Left ventricle myocardium superior (tissue), 1 donor: ENCODE measurements around the gene GOLT1A. TPM values are rescaled to one million over a fixed set of nuclear protein-coding genes. Genes with fewer than 3 reads are reported as not detected.
A peak's percentile ranks its signal among the peaks of the same experiment; 100 is the strongest.

Experiments
- ATAC-seq: fragments of 200-7000 bp; cut with Tn5 transposase; one replicate; pipeline ENCODE4 v1.9.1; 2020; ENCODE audit warnings: mild to moderate bottlenecking, moderate library complexity
- DNase-seq: peaks from one replicate; pipeline ENCODE4 v3.0.0-alpha.2; 2020
- intact Hi-C: fragments of 100-400 bp; cut with micrococcal nuclease; formaldehyde crosslinking; loops from one replicate; pipeline ENCODE4 v1.11.0; 2022
- total RNA-seq: library from RNA; stranded (reverse); fragmentation: NEBNext Ultra II Directional; extraction: Animal tissue kit (Norgen Biotek cat#: 25700); gene quantifications from one replicate; pipeline ENCODE4 v1.2.1, GENCODE V29; 2021
- donor health status: DM: no; HTN: yes; CAD: no; lungs with severe emphysema.

GOLT1A gene
- total RNA-seq, 1 donor from 2014 or later, result not detected

DNA sequence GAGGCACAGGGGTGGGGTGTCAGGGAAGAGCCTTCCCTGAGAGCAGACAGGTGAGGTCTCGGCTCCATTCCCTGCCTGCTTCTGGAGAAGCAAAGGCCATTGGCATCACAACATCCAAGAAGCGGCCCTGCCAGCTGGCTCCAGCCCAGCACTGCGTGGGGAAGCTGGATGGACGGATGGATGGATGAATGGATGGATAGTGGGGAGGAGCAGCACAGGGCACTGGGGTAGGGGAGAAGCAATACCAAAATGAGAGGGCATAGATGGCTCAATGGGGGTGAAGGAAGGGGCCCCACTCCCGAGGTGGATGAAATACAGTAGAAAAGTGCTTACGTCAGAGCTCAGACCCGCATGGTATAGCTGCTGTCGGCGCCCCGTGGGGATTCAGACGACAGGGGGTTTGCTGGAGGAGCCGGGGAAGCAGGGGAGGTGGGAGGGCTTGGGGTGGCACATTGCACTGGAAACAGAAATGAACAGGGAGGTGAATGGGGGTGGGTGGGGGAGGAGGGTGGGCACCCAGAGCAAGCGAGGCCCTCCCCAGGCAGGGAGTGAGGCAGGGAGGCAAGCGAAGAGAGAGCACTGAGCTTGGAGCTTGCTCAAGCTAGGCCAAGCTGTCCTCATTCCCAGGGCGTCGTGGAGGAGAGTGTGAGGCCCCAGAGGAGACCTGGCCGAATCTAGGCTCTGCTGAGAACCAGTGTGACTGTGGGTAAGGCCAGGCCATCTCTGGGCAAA lies 9.5 kb upstream of the GOLT1A start:
- ATAC-seq (no peak), DNase-seq (no peak)
- intact Hi-C loops, result no loop called here

DNA sequence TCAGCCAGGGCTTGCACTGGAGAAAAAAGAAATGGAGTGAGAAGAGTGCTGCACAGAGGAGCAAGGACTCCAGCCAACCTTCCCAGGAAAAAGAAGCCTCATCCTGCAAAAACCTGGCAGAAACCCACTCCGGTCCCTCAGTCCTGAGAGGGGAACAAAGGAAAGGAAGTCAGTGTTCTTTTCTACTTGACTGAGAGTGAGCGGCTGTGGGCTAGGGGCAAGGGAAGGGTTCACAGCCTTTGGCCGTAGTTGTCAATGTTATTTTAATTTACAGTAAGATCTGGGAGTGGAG lies 8.9 kb upstream of the GOLT1A start:
- no peak for ATAC-seq
- intact Hi-C loops, result no loop called here

DNA sequence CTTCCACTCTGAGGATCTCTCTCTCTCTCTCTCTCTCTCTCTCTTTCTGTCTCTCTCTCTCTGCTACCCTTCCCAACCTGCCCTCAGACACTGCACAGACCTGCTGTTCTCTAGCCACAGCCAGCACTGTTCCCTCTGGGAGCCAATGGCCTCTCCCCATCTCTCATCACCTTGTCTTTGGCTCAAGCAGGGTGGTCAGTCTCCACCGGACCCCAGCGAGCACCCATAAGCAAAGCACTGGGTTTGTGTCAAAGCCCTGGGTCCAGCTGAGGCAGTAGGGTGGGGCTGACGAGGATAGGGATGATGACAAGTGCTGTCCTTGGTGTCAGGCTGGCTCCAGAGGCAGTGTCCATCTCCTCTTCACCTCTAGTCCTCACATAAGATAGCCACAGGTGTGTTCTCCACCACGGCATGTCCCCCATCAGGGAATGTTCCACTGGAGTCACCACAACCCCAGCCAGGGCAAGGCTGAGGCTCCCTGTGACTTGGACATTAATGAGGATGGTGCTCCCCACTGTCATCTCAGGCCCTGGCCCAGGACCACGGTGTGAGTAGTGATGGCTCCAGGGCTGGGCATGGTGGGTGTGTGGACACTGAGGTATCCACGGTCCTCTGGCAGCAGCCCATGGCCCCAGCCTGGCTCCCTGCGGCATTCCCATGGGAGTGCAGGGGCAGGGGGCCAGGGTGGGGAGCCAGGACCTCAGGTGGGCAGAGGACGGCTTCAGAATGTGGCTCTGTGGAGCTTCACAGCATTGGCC lies 8.4 kb upstream of the GOLT1A start:
- ATAC-seq, result no peak
- no peak for DNase-seq
- intact Hi-C loops, result no loop called here

More for the DNA sequence above, 8.9 kb upstream of the GOLT1A start:
- no peak for DNase-seq

DNA sequence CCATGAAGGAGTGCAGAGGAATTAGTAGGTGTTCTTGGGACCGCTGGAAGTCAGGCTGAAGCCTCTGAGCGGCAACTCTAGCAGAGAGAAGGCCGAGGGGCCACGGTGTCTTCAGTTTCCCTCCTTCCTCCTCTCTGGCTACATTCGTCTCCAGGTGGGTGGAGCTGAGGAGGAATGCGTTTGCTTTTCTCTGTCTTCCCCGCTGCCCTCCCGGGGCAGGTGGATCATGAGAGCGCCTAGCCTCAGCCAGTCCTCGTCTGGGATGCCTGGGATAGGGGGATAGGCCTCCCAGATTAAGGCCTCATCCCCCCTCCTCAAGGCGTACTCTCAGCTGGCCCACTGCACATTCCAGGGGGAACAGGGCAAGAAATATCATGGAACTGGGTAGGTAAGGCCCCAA lies 7.5 kb upstream of the GOLT1A start:
- intact Hi-C loops, result no loop called here
- DNase-seq (no peak), ATAC-seq (no peak)

DNA sequence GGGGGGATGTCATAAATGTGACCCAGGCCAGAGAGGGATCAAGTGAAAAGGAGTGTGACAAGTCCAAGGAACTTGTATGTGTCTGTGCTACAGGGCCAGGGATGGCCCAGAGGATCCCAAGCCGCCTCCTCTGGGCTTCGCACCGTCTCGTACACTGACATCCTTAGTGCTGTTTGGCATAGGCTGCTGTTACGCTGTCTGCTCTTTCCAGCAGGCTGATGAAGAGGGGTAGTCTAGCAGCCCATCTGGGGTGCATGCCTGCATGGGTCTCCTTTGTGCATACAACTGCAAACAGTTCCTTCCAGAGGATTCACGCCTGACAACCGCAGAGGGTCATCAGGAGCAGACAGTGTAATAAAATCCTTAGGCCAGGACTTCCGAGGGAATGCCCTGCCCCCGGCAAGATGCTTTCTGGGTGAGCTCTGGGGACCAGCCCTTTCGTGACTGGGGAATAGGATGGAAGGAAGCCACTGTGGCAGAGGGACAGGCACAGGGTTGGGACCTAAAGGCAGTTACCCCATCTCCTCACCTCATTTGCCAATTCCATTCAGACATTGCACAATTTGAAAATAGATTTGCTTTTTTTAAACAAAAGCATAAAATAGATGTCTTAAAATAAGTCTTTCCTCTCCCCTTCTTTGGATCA lies 6.3 kb upstream of the GOLT1A start:
- DNase-seq, result no peak
- intact Hi-C loops, result no loop called here
- no peak for ATAC-seq

DNA sequence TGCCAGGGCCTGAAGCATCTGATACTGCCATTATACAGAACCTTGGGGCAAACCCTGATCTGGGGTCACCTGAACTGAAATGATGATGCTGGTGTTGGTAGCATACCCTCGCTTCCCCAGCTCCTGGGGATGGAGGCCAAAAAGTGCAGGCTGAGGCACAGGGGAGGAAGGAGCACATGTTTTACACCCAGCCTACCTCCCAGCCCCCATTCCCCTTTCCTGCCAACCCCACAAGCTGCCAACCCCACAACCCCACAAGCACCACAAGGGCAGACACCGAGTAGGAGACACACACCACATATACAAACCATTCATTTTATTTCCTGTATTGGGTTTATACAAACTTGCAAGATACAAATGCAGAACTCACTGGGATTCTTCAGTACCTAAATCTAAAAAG lies 4.8 kb upstream of the GOLT1A start:
- intact Hi-C loops, result no loop called here
- no peak for ATAC-seq

DNA sequence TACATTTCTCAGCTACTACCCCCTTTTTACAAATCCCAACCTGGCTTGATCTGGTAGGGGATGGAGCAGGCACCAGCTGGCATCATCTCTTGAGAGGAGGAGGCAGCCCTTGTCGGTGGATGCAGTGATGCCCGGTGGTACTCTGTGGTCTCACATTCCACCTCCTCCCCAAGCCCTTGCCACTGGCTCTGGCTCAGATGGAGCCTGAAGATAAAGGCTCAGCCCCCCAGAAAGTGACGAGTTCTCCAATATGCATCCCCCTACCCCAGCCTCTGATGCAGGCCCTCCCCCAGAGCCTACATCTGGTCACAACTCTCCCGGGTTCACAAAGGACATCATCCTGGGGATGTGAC lies 3.8 kb upstream of the GOLT1A start:
- ATAC-seq (no peak), DNase-seq (no peak)
- intact Hi-C loops, result no loop called here

More for the DNA sequence above, 4.8 kb upstream of the GOLT1A start:
- no peak for DNase-seq

DNA sequence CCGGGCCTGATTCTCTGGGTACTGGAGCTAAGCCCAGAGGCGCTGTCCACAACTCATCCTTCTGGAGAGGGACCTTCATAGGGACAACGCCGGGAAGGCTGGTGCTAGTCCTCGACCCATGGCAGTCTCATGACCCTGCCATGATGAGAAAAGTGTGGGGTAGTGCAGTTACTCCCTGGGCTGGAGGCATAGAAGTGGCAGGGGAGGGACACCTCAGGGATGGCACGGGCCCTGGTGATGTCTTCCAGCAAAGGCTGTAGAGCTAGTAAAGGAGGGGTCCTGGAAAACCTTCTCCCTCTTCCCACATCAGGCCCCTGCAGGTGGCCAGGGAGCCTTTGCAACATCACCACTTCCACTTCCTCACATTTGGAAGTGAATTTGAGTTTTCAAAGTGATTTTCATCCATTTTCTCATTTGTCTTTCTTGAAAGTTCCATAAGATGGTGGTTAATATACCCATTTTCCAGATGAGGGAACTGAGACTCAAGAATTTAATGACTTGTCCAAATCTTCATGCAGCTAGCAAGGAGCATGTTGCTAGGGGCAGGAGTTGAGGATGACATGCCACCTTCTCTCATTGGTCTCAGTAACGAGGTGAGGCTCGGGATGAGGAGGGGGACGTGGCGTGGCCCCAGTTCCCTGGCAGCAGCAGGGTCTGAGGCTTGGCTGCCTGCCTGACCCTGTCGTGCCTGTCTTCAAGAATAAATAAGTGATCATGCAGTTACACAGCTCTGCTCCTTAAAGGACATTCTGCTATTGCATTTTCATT lies 3.3 kb upstream of the GOLT1A start:
- DNase-seq (no peak), ATAC-seq (no peak)
- intact Hi-C loops, result no loop called here

DNA sequence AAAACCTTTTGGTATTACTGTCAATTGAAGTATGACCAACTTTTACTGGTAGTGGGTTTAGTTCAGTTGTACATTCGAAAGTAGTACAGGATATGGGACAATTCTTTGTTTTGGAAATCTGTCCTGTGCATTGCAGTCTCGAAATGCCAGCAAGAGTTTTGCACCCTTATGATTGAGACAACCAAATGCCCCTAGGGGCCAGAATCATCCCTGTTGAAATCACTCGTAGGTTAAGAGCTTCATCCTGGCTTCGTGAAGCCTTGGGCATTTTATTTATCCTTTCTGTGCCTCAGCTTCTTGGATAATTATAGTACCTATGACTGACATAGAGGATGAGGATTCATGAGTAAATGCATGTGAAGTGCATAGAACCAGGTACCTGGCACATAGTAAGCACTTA lies 2.4 kb upstream of the GOLT1A start:
- intact Hi-C loops, result no loop called here
- DNase-seq (no peak), ATAC-seq (no peak)

DNA sequence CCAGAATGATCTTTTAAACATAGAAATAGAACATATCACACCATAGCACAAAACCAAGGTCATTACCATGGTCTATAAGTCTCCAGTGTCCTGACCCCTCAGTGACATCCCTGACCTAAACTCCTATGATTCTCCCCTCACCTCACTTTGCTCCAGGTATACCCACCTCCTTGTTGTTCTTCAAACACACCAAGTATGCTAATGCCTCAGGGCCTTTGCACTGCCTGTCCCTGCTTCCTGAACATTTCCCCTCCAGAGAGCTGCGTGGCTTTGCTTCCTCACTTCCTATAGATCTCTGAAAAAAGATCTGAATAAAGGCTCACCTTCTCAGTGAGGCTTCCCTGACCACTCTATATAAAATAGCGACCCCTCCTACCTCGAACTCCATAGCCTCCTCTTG lies 1.1 kb downstream of the GOLT1A start:
- intact Hi-C loops, result loop anchor here (5.0 kb wide), 1 partner anchor 150 kb away; no protein-coding TSS in a partner anchor
- DNase-seq (no peak), ATAC-seq (no peak)

DNA sequence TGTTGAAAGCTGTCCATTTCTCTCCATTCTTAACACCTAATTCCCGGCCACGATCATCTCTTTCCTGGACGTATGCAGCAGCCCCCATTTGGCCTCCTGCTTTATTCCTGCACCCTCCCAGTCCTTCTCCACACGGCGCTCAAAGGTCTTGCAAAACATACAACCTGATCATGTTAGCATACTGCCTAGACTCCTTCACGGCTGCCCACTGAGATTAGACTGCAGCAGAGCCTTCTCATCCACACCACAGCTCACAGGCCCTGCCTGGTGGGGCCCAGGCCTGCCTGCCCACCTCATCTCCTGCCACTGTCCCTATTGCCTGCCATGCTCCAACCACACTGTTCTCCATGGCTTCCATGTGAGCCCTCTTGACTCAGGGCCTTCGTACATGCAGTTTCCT lies 2.7 kb downstream of the GOLT1A start:
- DNase-seq (no peak), ATAC-seq (no peak)
- intact Hi-C loops, result loop anchor here (5.0 kb wide), 1 partner anchor 151 kb away; no protein-coding TSS in a partner anchor

DNA sequence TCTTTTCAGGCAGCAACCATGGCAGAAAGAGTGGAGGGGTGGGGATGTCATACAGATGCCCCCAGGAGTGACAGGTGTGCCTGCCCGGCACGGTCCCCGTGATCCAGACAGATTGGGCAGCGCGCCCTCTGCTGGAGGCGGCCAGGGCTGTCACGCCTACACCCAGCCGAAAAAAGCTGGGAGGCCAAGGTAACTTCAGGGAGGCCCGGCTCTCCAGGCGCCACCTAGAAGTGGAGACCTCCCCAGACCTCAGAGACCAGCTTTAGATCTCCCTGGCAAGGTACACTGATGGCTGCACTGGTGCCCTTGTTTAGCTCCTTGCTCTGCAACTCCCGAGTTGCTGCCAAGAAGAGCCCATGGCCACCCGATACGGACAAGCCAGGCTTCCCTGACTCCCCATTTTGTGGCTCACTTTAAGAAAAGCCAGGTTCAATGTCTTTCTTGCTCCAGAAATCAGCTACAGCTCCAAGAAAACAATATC lies 6.6 kb downstream of the GOLT1A start:
- intact Hi-C loops, result no loop called here
- peak; percentile 92 for ATAC-seq
- DNase-seq, result peak; percentile 83

DNA sequence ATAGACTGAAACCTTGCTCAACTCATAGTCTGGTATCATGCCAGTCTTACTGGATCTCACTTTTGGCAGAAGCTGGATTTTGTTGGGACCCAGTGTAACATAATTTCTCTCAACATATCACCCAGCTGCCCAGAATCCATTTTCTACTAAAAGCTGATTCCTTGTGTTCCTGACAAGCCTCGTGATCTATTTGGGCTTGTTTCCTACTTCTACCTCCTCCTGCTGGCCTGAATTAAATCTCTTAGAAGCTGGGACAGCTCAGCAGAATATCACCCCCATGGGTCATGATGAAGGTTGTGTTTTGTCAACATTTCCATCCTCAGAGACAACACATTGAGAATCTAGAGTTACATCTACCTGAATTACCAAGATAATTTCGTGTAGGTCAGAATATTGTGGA lies 7.7 kb downstream of the GOLT1A start:
- no peak for ATAC-seq
- DNase-seq, result no peak
- intact Hi-C loops, result no loop called here

DNA sequence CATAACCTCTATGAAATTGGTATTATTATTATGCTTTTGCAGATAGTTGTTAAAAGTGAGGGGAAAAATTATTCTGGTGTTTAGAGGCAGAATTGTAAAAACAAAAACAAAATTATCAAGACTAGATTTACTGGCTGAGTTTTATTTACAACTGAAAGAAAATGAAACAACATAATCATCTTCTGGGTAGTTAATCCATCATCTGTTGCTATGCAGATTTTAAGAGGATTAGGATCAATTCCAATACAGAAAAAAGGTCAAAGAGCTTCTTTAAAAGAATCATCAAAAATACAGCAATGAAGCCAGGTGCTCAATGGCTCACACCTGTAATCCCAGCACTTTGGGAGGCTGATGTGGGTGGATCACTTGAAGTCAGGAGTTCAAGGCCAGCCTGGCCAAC lies 8.3 kb downstream of the GOLT1A start:
- no peak for ATAC-seq
- DNase-seq, result no peak
- intact Hi-C loops, result no loop called here

DNA sequence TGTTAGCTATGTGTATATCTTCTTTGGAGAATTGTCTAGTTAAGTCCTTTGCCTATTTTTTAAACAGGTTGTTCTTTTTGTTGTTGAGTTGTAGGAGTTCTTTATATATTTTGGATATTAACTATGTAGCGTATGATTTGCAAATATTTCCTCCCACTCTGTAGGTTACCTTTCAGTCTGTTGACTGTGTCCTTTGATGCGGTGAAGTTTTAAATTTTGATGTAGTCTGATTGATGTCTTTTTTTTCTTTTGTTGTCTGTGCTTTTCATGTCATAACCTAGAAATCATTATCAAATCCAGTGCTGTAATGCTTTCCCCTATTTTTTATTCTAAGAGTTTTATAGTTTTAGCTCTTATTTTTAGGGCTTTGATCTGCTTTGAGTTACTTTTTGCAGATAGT lies 8.8 kb downstream of the GOLT1A start:
- intact Hi-C loops, result no loop called here
- DNase-seq, result no peak
- ATAC-seq, result no peak

DNA sequence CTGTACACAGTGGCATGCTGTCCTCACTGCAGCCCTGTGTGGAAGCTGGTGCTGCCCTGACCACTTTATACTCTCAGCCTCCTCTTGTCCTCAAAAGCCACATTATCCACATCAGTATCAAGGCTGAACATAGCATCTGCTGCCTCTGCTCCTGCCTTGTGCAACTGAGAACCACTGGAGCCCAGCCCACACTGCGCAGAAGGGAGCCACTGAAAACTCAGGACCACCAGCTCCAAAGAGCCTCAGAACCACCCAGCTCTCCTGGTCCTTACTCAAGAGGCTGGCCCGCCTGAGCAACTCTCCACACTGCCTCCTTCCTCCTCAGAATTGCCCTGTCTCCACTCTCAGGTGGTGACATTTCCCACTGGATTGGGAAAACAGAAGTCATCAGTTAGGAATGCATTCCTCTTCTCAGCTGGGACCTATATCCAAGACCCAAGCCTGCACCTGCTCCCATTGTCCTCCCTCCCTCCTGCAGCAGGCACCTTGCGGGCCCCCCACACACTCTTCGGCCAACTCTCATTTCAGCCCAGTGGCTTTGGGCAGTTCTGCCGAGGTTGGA lies 10.5 kb downstream of the GOLT1A start:
- ATAC-seq (no peak), DNase-seq (no peak)
- intact Hi-C loops, result no loop called here

DNA sequence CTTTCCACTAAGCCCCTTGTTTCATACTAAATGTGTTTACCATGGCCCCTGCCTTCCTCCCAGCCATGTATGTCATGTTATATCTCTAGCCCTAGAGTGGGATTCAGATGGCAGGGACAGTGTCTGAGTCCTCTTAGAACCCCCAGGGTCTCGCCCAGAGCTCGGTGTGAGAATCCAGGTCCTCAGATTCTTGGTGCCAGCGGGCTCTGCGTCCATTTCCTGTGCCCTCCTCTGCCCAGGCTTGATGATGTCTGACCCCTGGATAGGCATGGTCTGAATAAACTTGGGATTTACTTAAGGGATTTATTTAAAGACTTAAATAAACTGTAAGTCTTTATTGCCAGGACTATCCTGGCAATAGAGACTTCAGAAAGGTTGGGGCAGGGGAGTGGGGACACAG lies 11.3 kb downstream of the GOLT1A start:
- ATAC-seq (no peak), DNase-seq (no peak)
- intact Hi-C loops, result no loop called here

DNA sequence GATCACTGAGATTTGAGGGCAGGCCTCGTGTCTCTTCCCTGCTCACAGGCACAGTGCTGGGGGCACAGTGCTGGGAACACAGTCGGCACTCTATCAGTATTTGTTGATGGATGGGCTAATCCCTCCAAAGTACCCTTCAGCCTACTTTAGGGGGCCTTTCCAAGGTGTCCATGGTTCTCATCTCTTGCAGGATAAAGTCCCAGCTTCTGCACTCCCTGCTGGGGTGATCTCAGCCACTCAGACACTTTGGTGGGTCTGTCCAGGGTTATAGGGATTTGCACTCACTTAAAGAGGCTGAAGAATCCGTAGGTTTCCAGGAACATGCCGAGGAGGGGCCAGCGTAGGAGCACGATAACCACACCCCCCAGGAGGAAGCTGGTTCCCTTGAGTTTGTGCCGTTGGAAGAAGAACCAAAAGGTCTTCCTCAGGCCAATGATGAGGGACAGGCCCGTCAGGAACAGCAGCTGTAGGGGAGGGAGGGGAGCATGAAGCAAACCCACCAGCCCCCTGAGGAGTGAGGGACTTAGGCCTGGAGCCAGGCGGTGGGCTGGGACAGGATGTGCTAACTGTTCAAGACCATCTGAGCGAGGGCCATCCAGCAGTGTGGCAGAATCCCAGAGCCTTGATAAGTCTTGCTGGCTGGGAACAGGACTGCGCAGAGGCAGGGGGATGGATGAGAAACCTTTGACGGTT lies 12.3 kb downstream of the GOLT1A start:
- DNase-seq, result no peak
- intact Hi-C loops, result no loop called here
- no peak for ATAC-seq

DNA sequence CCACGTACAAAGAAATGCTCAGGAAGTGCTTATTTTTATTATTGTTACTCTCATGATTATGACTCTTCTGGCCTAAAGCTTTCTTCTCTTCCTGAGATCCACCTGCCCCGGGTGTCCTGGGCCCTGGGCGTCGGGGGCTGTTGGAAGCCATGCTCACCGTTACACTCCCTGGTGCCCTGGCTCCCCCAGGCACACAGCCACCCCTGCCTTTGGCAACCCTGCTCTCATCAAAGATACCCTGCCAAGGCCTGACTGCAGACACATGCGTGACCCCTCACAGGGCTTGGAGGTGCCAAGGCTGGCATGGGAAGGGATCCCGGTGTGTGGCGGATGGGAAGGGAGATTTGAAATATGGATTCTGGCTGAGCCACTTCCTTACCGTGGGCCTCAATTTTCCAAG lies 14.2 kb downstream of the GOLT1A start:
- intact Hi-C loops, result no loop called here
- peak; percentile 80 for ATAC-seq
- peak; percentile 46 for DNase-seq
